GM15510 (cell line): ENCODE measurements around the gene IFRD2.

ENCODE experiments used
- POLR2A ChIP-seq: IDR thresholded peaks from 3 replicates; pipeline ENCODE4 v1.6.1; 2011; ENCODE audit warnings: borderline replicate concordance; ENCODE audit not compliant: insufficient read length; ENCODE audit errors: extremely low read depth

The IFRD2 gene

GRCh38 chr3:50298836-50299637, 6.8 kb upstream of the IFRD2 start, which contains the start of the genes HYAL3 and NAA80:
HYAL3 (minus strand) TSS chr3:50299405; CDS start chr3:50295602, 3,803 bp downstream.
NAA80 (minus strand) TSS chr3:50299405; CDS start chr3:50297463, 1,942 bp downstream.
- peak; percentile 93 for TF ChIP-seq POLR2A

DNA sequence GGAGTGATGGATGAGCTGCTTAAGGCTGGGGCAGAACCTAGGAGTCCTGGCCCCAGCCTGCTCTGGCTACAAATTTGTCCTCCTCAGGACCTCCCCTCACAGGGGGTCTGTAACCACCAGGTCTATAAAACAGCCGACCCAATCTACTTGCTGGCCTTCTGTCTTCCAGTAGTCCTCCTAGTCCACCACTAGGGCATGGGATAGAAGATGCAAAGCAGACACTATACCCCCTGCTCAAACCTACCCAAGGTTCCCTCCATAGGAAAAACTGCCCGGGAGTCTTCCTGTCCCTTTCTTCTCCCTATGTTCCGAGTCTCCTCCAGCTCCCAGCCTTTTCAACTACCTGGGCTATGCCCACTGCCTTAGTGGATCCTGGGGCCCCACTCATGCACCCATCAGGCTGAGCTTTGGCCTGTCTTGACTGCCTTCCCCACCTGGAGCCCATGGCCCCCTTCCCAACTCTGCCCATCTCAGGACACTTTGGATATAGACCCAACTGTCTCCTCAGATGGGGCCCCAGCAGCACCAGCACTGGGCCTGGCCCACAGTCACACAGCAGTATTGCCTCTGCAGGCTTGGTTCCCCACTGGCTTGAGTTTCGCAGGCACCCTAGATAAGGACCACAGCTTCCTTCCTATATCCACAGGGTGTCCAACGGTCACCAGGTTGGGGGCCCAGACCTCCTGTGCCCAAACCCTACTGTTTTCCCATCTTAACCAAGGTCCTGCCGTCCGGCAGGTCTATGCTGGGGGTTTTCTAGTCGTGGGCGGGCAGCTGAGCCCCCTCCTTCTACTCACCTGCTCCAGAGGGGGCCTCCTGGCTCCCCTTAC, 5.9 kb upstream of the IFRD2 start:
- no peak for TF ChIP-seq POLR2A

DNA sequence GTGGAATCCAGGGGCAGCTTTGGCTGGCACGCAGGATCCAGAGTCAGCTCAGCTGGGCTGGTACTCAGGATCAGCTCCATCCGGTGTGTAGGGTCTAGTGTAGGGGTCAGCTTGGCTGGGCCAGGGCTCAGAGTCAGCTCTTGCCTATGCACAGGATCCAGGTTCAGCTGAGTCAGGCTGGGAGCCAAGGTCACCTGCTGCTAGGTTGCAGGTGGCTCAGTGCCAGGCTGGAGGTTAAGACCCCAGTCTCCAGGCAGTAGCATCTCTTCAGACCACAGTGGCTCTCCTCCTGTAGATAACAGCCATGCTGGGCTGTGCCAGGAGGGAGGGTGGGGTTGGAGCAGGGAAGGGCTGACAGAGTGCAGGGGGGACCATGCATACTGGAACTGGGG, 5.2 kb upstream of the IFRD2 start:
- TF ChIP-seq POLR2A = no peak

DNA sequence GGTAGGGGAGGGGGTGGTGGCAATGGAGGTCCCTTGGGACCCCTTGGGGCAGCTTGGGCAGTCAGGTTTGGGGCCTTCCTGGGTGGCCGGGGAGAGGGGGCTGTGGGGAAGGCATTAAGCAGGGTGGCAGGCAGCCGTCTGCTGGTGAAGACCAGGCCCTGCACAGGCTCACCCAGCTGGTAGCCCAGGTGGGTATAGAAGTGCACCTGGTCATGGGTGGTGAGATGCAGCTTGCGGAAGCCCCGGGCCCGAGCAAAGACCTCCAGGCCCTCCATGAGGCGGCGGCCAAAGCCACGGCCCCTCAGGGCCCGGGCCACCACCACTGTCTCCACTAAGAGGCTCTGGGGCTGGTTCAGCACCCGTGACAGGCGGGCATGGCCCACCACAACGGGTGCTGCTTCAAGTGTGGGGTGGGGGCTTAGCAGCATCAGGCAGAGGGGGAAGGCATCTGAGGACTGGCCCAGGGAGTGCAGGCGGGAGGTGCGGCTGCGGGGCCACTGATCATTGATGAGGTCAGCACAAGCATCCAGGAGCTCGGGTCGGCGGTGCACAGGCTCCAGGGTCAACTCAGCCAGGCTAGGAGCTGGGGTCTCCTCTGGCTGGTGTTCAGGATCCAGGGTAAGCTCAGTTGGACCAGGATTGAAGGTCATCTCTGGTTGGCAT, 4.6 kb upstream of the IFRD2 start:
- no peak for TF ChIP-seq POLR2A

GRCh38 chr3:50295553-50296431, 3.6 kb upstream of the IFRD2 start:
- TF ChIP-seq POLR2A = no peak

GRCh38 chr3:50294492-50295403, 2.5 kb upstream of the IFRD2 start:
- no peak for TF ChIP-seq POLR2A

- no peak for TF ChIP-seq POLR2A
These were observed 1.9 kb upstream of the IFRD2 start for GRCh38 chr3:50294089-50294488.

GRCh38 chr3:50293079-50293801, 1.0 kb upstream of the IFRD2 start:
- no peak for TF ChIP-seq POLR2A

DNA sequence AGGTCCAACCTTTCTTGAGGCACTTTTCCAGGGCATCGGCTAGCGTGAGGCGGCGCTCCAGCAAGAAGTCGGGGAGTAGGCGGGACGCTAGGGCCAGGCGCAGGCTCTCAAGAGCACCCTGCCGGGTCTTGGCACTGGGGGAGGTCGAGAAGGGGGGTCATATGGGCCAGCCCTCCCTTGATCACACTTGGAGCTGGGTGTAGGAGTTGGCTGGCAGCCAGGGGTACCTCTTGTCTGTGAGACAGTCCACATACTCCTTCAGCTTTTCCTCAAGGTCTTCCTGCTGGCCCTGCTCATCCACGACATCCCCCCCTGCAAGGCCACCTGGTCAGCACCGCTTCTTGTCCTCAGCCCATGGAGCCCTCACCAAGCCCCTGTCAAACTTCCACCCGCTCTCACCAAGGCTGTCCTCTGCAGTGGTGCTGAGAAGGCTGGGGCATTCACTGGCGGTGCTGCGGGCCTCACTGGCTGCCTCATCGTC, 2.0 kb downstream of the IFRD2 start:
- no peak for TF ChIP-seq POLR2A

DNA sequence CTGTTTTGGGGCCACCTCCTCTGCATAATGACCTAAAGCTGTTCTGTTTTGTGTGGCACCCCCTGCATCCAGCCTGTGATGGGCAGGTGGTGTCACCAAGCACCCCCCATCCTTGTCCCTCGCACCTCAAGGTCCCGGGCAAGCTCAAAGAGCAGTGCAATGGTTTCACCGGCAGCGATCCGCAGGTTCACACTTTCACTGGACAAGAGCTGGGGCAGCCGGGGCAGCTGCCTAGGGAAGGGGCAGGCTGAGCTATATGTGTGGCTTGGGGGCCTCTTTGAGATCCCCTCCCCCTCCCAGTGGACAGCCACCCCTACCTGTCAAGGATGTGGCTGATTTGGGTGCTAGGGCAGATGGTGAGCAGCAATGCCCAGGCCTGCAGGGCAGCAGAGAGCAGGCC, 3.1 kb downstream of the IFRD2 start:
- no peak for TF ChIP-seq POLR2A

- no peak for TF ChIP-seq POLR2A
These were observed 3.7 kb downstream of the IFRD2 start for GRCh38 chr3:50288387-50289007.

DNA sequence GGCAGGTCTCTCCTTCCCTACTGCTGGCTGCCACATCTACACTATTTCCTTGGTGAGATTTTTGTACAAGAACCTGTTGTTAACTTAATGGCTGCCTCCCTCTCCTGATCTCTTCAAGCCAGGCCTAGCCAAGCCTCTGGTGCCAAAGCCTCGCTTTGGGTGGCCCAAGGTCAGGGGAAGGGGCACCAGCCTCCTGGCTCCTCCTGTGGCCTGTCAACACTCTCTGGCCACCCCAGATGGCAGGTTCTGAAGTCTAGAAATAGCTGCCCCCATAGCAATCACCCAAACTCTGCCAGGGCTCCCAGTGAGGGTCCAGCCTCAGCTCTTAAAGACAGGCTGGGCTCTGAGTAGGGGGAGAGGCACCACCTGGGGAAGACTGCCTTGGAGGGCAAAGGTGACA, 5.0 kb downstream of the IFRD2 start:
- no peak for TF ChIP-seq POLR2A
